Breast epithelium (tissue), 3 donors: ENCODE measurements around the gene PARP9.

Source experiments
- POLR2A ChIP-seq: fragments of 450-650 bp; IDR thresholded peaks from one replicate; pipeline ENCODE4 v1.6.1; 2016; ENCODE audit warnings: antibody characterized with exemption, mild to moderate bottlenecking, moderate library complexity
- POLR2AphosphoS5 ChIP-seq, 3 donors: sonication (generic); formaldehyde crosslinking; IDR thresholded peaks; one replicate each; pipeline ENCODE4 v1.6.1; 2017; ENCODE audit warnings: antibody characterized with exemption in 3 of 3

- TF ChIP-seq POLR2AphosphoS5 (IDR thresholded peaks at IDR 0.05) (no peak), POLR2A (no peak)
These were observed 62.0 kb downstream of the PARP9 start for GRCh38 chr3:122502139-122502538.
